GM12878 (cell line): Measurements from ENCODE around the gene MAST3. TPM values are rescaled to one million over a fixed set of nuclear protein-coding genes. Genes with fewer than 3 reads are reported as not detected.

Source experiments
- ATAC-seq: fragments of 200-7000 bp; cut with Tn5 transposase; 3 replicates; pipeline ENCODE4 v1.9.1; 2020; ENCODE audit warnings: mild to moderate bottlenecking, moderate library complexity
- BruUV-seq: library from RNA; stranded (reverse); fragments of 400-500 nt; replicated peaks from 2 replicates; lab custom pipeline; 2021; lab: Mats Ljungman, UMichigan
- CTCF ChIA-PET: fragments of 300-600 bp; sonication (Branson Sonifier 250); formaldehyde crosslinking; extraction: SDS; loops from one replicate; lab custom pipeline; 2021; ENCODE audit warnings: inconsistent platforms; lab: Yijun Ruan, JAX
- POLR2A ChIA-PET: fragments of 350-600 bp; formaldehyde crosslinking; extraction: SDS; loops from one replicate; lab custom pipeline; 2021; ENCODE audit warnings: inconsistent platforms; lab: Charles Lee
- RAD21 ChIA-PET: fragments of 300-600 bp; sonication (Branson Sonifier 250); formaldehyde crosslinking; loops from one replicate; lab custom pipeline; 2023; ENCODE audit warnings: antibody characterized with exemption; ENCODE audit not compliant: unreplicated experiment; lab: Charles Lee
- SMC1A ChIA-PET: fragments of 300-600 bp; sonication (Branson Sonifier 250); formaldehyde crosslinking; loops from one replicate; lab custom pipeline; 2023; ENCODE audit not compliant: unreplicated experiment, uncharacterized antibody; lab: Charles Lee
- DNase-seq: peaks from one replicate; pipeline ENCODE4 v3.0.0-alpha.2; 2011; ENCODE audit warnings: low read depth, low spot score
- FAIRE-seq: peaks from 3 replicates; lab custom pipeline; 2011; peaks lifted over from hg19 to GRCh38; lab: Jason Lieb, UNC
- H2AFZ ChIP-seq: 2 replicates; pipeline ENCODE4 v1.6.0; 2011; ENCODE audit warnings: low read depth, low read length, control low read depth; ENCODE audit not compliant: control insufficient read depth
- H3K27ac ChIP-seq: 2 replicates; pipeline ENCODE4 v1.5.1; 2011; ENCODE audit warnings: control low read depth; ENCODE audit not compliant: control insufficient read depth, insufficient read depth
- H3K27me3 ChIP-seq, 2 experiments: replicated peaks in 1 of 2; 2 replicates each; pipeline versions ENCODE4 v1.6.0 to v1.6.1; 2011; ENCODE audit warnings: low read length in 1 of 2; ENCODE audit not compliant: control insufficient read depth in 2 of 2, insufficient read depth in 2 of 2
- H3K36me3 ChIP-seq, 2 experiments: 2 replicates each; pipeline ENCODE4 v1.5.1; 2011; ENCODE audit warnings: low read length in 1 of 2; ENCODE audit not compliant: control insufficient read depth in 2 of 2, insufficient read depth in 2 of 2
- H3K4me1 ChIP-seq: 2 replicates; pipeline ENCODE4 v1.6.1; 2011; ENCODE audit warnings: mild to moderate bottlenecking, low read length, moderate library complexity, mixed read lengths; ENCODE audit not compliant: control insufficient read depth, insufficient read depth
- H3K4me2 ChIP-seq: 2 replicates; pipeline ENCODE4 v1.6.0; 2011; ENCODE audit warnings: control low read depth; ENCODE audit not compliant: control insufficient read depth, insufficient read depth
- H3K4me3 ChIP-seq: fragments of 200-600 bp; sonication (generic); 2 replicates; pipeline ENCODE4 v1.5.1; 2016
- H3K79me2 ChIP-seq: 2 replicates; pipeline ENCODE4 v1.6.0; 2011; ENCODE audit warnings: low read length; ENCODE audit not compliant: control insufficient read depth, insufficient read depth
- H3K9ac ChIP-seq: 2 replicates; pipeline ENCODE4 v1.8.0; 2011; ENCODE audit warnings: low read length, control low read depth, mixed read lengths; ENCODE audit not compliant: control insufficient read depth, insufficient read depth
- H3K9me3 ChIP-seq: replicated peaks from 3 replicates; pipeline ENCODE4 v1.5.1; 2011; ENCODE audit warnings: mild to moderate bottlenecking, low read length; ENCODE audit not compliant: control insufficient read depth, insufficient read depth
- H4K20me1 ChIP-seq: 2 replicates; pipeline ENCODE4 v1.6.0; 2011; ENCODE audit not compliant: control insufficient read depth, insufficient read depth
- ATF3 ChIP-seq: IDR thresholded peaks from 2 replicates; pipeline ENCODE4 v1.6.1; 2011; ENCODE audit warnings: low read depth, mild to moderate bottlenecking, low read length, moderate library complexity, borderline replicate concordance; ENCODE audit errors: extremely low read depth
- CREM ChIP-seq: IDR thresholded peaks from 2 replicates; pipeline ENCODE4 v1.6.1; 2014; ENCODE audit warnings: antibody characterized with exemption, low read depth
- E2F4 ChIP-seq: IDR thresholded peaks from 2 replicates; pipeline ENCODE4 v1.6.1; 2012; ENCODE audit warnings: low read depth, low read length, improper control_type of control experiment
- E4F1 ChIP-seq: fragments of 450-650 bp; IDR thresholded peaks from 2 replicates; pipeline ENCODE4 v1.6.1; 2018; ENCODE audit warnings: borderline replicate concordance, mild to moderate bottlenecking; ENCODE audit not compliant: partially characterized antibody
- EED ChIP-seq: sonication (generic); IDR thresholded peaks from 2 replicates; pipeline ENCODE4 v1.6.1; 2016; ENCODE audit warnings: antibody characterized with exemption, low read depth
- EP300 ChIP-seq, 2 experiments: fragments of 150-350 bp in 1 of 2; IDR thresholded peaks; 2 replicates each; pipeline ENCODE4 v1.6.1; 2011 to 2012; ENCODE audit warnings: low read depth in 2 of 2, low read length in 2 of 2, borderline replicate concordance in 1 of 2, improper control_type of control experiment in 1 of 2, inconsistent platforms in 1 of 2; ENCODE audit not compliant: control insufficient read depth in 1 of 2
- EZH2 ChIP-seq: IDR thresholded peaks from 2 replicates; pipeline ENCODE4 v1.6.1; 2012; ENCODE audit warnings: low read depth, mild to moderate bottlenecking, control low read depth, inconsistent platforms, low read length, borderline replicate concordance; ENCODE audit not compliant: control insufficient read depth
- FOXK2 ChIP-seq: fragments of 450-650 bp; IDR thresholded peaks from 2 replicates; pipeline ENCODE4 v1.6.1; 2017; ENCODE audit warnings: mild to moderate bottlenecking, moderate library complexity
- HDAC6 ChIP-seq: fragments of 200-600 bp; sonication (generic); IDR thresholded peaks from one replicate; pipeline ENCODE4 v1.8.0; 2017; ENCODE audit warnings: antibody characterized with exemption; ENCODE audit not compliant: unreplicated experiment
- HDGF ChIP-seq: fragments of 450-650 bp; IDR thresholded peaks from 2 replicates; pipeline ENCODE4 v1.6.1; 2016; ENCODE audit warnings: antibody characterized with exemption
- MYB ChIP-seq: fragments of 150-350 bp; IDR thresholded peaks from 2 replicates; pipeline ENCODE4 v1.6.1; 2014; ENCODE audit warnings: mild to moderate bottlenecking, low read depth, low read length, borderline replicate concordance
- POLR2AphosphoS5 ChIP-seq: IDR thresholded peaks from 2 replicates; pipeline ENCODE4 v1.6.1; 2011; ENCODE audit warnings: mild to moderate bottlenecking, low read length, inconsistent platforms
- POU2F2 ChIP-seq: IDR thresholded peaks from 3 replicates; pipeline ENCODE4 v1.6.1; 2011; ENCODE audit warnings: low read depth, mild to moderate bottlenecking, low read length, borderline replicate concordance
- RBBP5 ChIP-seq: fragments of 200-600 bp; sonication (generic); conservative IDR thresholded peaks from 2 replicates; pipeline ENCODE4 v1.6.1; 2016
- SIN3A ChIP-seq: IDR thresholded peaks from 2 replicates; pipeline ENCODE4 v1.6.1; 2012; ENCODE audit warnings: low read depth, low read length, improper control_type of control experiment
- SMARCA5 ChIP-seq: fragments of 450-650 bp; IDR thresholded peaks from 2 replicates; pipeline ENCODE4 v1.6.1; 2017; ENCODE audit warnings: mild to moderate bottlenecking
- TARDBP ChIP-seq: IDR thresholded peaks from 2 replicates; pipeline ENCODE4 v1.6.1; 2016; ENCODE audit warnings: borderline replicate concordance
- ZNF207 ChIP-seq: fragments of 450-650 bp; IDR thresholded peaks from 2 replicates; pipeline ENCODE4 v1.6.1; 2014; ENCODE audit warnings: antibody characterized with exemption, mild to moderate bottlenecking, borderline replicate concordance
- ZNF384 ChIP-seq: IDR thresholded peaks from 2 replicates; pipeline ENCODE4 v1.6.1; 2012; ENCODE audit warnings: low read depth, mild to moderate bottlenecking, low read length, improper control_type of control experiment, borderline replicate concordance
- WGBS: methylation state at CpG from one replicate; pipeline ENCODE4 v1.1.6; 2016; ENCODE audit warnings: low lambda C conversion rate; ENCODE audit not compliant: insufficient replicate concordance, insufficient coverage; ENCODE audit errors: missing lambda C conversion rate; 5-methylcytosine and 5-hydroxymethylcytosine counted together
- in situ Hi-C: fragments of 300-500 bp; cut with MboI; formaldehyde crosslinking; loops from 9 replicates; pipeline ENCODE4 v1.14.3; 2018; ENCODE audit warnings: mixed read lengths
- intact Hi-C: fragments of 100-400 bp; cut with micrococcal nuclease; formaldehyde crosslinking; loops from one replicate; pipeline ENCODE4 v1.14.2; 2022; ENCODE audit not compliant: unreplicated experiment
- polyA plus RNA-seq, 11 experiments: library from polyadenylated mRNA; depleted of rRNA in 4 of 11; unstranded in 6 of 11; stranded (reverse) in 5 of 11; fragments of >200 nt; fragmentation: Nextera tagmentation in 4 of 11; fragmentation: Illumina TruSeq in 1 of 11; extraction: Ambion mirVana in 4 of 11; extraction: Trizol in 1 of 11; gene quantifications; 1 replicate in 1 of 11; 2 replicates in 10 of 11; pipeline versions ENCODE4 v1.2.1 to v1.2.3, GENCODE V29; 2011 to 2016; ENCODE audit warnings: inconsistent platforms in 2 of 11, missing spikeins in 2 of 11, low read depth in 1 of 11
- total RNA-seq, 4 experiments: library from RNA; depleted of rRNA in 3 of 4; stranded (reverse); fragments of >200 nt in 3 of 4; fragmentation: Illumina TruSeq in 1 of 4; extraction: Trizol in 1 of 4; gene quantifications; 2 replicates each; pipeline versions ENCODE4 v1.2.1 to v1.2.3, GENCODE V29; 2013 to 2021

Gene MAST3
- total and polyA plus RNA-seq, 10 of the 15 experiments (the other 5 are each of a cell fraction or from before 2014, with no cell fraction given): 3.0 to 22.2 (median 7.5) TPM

- SMC1A ChIA-PET: interaction anchor here (0.5 to 3.4 kb wide), 16 partner anchors 10 to 198 kb away, joined by 3 to 21 read pairs (median 6); partner anchors contain the start of genes IL12RB1, JUND and RAB3A
- 4% methylated on average over 74 of the region's 74 CpGs for WGBS
- H2AFZ ChIP-seq: peak within 1 kb of the TSS; percentile 73
- DNase-seq: peak; percentile 100
- H3K27me3 ChIP-seq: no peaks in the 10 kb centered on the region
- peaks cover 5% of the 10 kb centered on the region for H3K79me2 ChIP-seq
- H3K4me1 ChIP-seq: peaks cover 11% of the 10 kb centered on the region
- H4K20me1 ChIP-seq: no peaks in the 10 kb centered on the region
- in situ Hi-C loops: no loop called here
- peak within 1 kb of the TSS; percentile 65 for H3K27ac ChIP-seq
- no peaks in the 10 kb centered on the region for H3K9me3 ChIP-seq
- FAIRE-seq: peak; percentile 99
- BruUV-seq: no TSS peak
- peak; percentile 94 for ATAC-seq
- CTCF ChIA-PET: interaction anchor here (0.6 to 3.8 kb wide), 15 partner anchors 7 to 136 kb away, joined by 3 to 30 read pairs (median 8); partner anchors contain the start of genes LSM4 and RAB3A
- intact Hi-C loops: loop anchor here (1.0 kb wide), 1 partner anchor 20 kb away; the partner anchor contains the start of gene IFI30
- POLR2A ChIA-PET: interaction anchor here (0.8 to 2.5 kb wide), 12 partner anchors 9 to 130 kb away, joined by 4 to 24 read pairs (median 8); partner anchors contain the start of genes LSM4 and RAB3A
- H3K9ac ChIP-seq: peak within 1 kb of the TSS; percentile 71
- H3K4me3 ChIP-seq: peak within 1 kb of the TSS; percentile 79
- peak within 1 kb of the TSS; percentile 96 for H3K4me2 ChIP-seq
- peaks cover 5 to 8% of the 10 kb centered on the region in 2 experiments; a peak in 3 of 4 replicates for H3K36me3 ChIP-seq
- RAD21 ChIA-PET: interaction anchor here (0.6 to 4.5 kb wide), 17 partner anchors 10 to 182 kb away, joined by 3 to 36 read pairs (median 7); partner anchors contain the start of genes JUND and RAB3A
- TF ChIP-seq RBBP5: no peak
- TF ChIP-seq MYB: no peak
- TF ChIP-seq POLR2AphosphoS5: peak; percentile 72
- TF ChIP-seq ZNF384: no peak
- TF ChIP-seq ATF3: 0 out of 2 replicates have a peak, but pooled peaks have one; percentile 18
- peak; percentile 94 for TF ChIP-seq CREM
- TF ChIP-seq FOXK2: peak; percentile 36; the same call in 1 of the 2 replicates
- peak; percentile 53 for TF ChIP-seq TARDBP
- TF ChIP-seq HDGF: peak; percentile 87
- TF ChIP-seq SMARCA5: no peak
- TF ChIP-seq SIN3A: peak; percentile 40; the same call in 1 of the 2 replicates
- TF ChIP-seq EED: no peak
- TF ChIP-seq EZH2: peak; percentile 89; the same call in 1 of the 2 replicates
- TF ChIP-seq EP300 (IDR thresholded peaks at IDR 0.05; ENCODE audit: borderline replicate concordance in 1 of 2, control insufficient read depth in 1 of 2, low read depth in 2 of 2, low read length in 2 of 2): 0 out of 4 replicates have a peak, but pooled peaks of 1 of the 2 experiments have one; percentile 8
- TF ChIP-seq HDAC6: no peak
- 0 out of 3 replicates have a peak, but pooled peaks have one; percentile 0 for TF ChIP-seq POU2F2
- TF ChIP-seq ZNF207: peak; percentile 61; the same call in 1 of the 2 replicates
- peak; percentile 49; the same call in 1 of the 2 replicates for TF ChIP-seq E2F4
- peak; percentile 57 for TF ChIP-seq E4F1
Observed at GRCh38 chr19:18192673-18193387, 95.3 kb downstream of the MAST3 start, which contains the start of gene MPV17L2. MPV17L2 (plus strand) TSS chr19:18193218; CDS start chr19:18193282, 64 bp downstream.
